ENCODE measurements around the gene ABCG8. TPM values are rescaled to one million over a fixed set of nuclear protein-coding genes. Genes with fewer than 3 reads are reported as not detected.

Gene ABCG8
- not detected in 2 replicates for total RNA-seq (ENCODE audit: low replicate concordance)

GRCh38 chr2:43838560-43839267 is at the start of gene ABCG8, which contains the start of gene ABCG5:
Gene ABCG8 (plus strand): TSS chr2:43838971. CDS start chr2:43839054, 83 bp downstream.
Gene ABCG5 (minus strand): TSS chr2:43838839. CDS start chr2:43838679, 160 bp downstream.
- no peak for DNase-seq (ENCODE audit: low read depth)
- TF ChIP-seq, protein P1, sequence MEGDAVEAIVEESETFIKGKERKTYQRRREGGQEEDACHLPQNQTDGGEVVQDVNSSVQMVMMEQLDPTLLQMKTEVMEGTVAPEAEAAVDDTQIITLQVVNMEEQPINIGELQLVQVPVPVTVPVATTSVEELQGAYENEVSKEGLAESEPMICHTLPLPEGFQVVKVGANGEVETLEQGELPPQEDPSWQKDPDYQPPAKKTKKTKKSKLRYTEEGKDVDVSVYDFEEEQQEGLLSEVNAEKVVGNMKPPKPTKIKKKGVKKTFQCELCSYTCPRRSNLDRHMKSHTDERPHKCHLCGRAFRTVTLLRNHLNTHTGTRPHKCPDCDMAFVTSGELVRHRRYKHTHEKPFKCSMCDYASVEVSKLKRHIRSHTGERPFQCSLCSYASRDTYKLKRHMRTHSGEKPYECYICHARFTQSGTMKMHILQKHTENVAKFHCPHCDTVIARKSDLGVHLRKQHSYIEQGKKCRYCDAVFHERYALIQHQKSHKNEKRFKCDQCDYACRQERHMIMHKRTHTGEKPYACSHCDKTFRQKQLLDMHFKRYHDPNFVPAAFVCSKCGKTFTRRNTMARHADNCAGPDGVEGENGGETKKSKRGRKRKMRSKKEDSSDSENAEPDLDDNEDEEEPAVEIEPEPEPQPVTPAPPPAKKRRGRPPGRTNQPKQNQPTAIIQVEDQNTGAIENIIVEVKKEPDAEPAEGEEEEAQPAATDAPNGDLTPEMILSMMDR (IDR thresholded peaks at IDR 0.05; ENCODE audit: insufficient read depth, low read length) = no peak
- no peak within 1 kb of the TSS for H3K4me3 ChIP-seq (ENCODE audit: low read depth, low read length)

GRCh38 chr2:43790147-43790546 is 48.6 kb upstream of the ABCG8 start:
- H3K4me3 ChIP-seq (ENCODE audit: low read depth, low read length) = no peak overlapping the region
- TF ChIP-seq, protein P1 (IDR thresholded peaks at IDR 0.05; ENCODE audit: insufficient read depth, low read length) = no peak
- no peak for DNase-seq (ENCODE audit: low read depth)

GRCh38 chr2:43791035-43791765 is 47.6 kb upstream of the ABCG8 start:
- no peak overlapping the region for H3K4me3 ChIP-seq (ENCODE audit: low read depth, low read length)
- DNase-seq (ENCODE audit: low read depth) = no peak
- TF ChIP-seq, protein P1 (IDR thresholded peaks at IDR 0.05; ENCODE audit: insufficient read depth, low read length) = no peak

DNA sequence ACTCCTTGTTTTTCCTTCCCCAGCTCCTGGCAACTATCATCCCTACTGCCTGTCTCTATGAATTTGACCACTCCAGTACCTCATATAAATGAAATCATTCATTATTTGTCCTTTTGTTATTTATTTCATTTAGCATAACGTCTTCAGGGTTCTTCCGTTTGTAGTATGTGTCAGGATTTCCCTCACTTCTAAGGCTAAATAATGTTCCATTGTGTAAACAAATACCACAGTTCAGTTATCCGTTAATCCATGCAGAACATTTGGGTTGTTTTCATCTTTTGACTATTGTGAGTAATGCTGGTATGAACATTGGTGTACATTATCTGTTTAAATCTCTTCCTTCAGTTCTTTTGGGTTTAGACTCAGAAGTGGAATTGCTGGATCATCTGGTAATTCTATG is 46.1 kb upstream of the ABCG8 start:
- no peak for DNase-seq (ENCODE audit: low read depth)
- TF ChIP-seq, protein P1 (IDR thresholded peaks at IDR 0.05; ENCODE audit: insufficient read depth, low read length) = no peak
- H3K4me3 ChIP-seq (ENCODE audit: low read depth, low read length) = no peak overlapping the region

DNA sequence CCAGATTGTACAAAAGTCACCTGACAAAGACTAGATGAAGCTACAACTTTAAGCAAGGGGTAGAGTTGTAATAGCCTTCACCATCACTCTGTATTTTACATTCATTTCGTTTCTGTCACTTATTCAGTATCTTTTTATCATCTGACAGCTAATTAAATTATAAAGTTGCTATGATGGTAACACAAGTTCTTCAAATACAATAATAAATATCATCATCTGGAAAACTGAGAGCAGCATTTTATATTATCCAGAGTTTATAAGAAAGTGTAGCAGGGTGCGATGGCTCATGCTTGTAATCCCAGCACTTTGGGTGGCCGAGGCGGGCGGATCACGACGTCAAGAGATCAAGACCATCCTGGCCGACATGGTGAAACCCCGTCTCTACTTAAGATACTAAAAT is 43.8 kb upstream of the ABCG8 start:
- DNase-seq (ENCODE audit: low read depth) = no peak
- TF ChIP-seq, protein P1 (IDR thresholded peaks at IDR 0.05; ENCODE audit: insufficient read depth, low read length) = no peak

GRCh38 chr2:43796206-43796605 is 42.6 kb upstream of the ABCG8 start:
- no peak for DNase-seq (ENCODE audit: low read depth)
- no peak overlapping the region for H3K4me3 ChIP-seq (ENCODE audit: low read depth, low read length)
- TF ChIP-seq, protein P1 (IDR thresholded peaks at IDR 0.05; ENCODE audit: insufficient read depth, low read length) = no peak

More for the DNA sequence above, 43.8 kb upstream of the ABCG8 start:
- H3K4me3 ChIP-seq (ENCODE audit: low read depth, low read length) = no peak overlapping the region

All from fibroblast of the aortic adventitia (primary cell).